Measurements from ENCODE around the gene NSD1. TPM values are rescaled to one million over a fixed set of nuclear protein-coding genes. Genes with fewer than 3 reads are reported as not detected.

The NSD1 gene
- total RNA-seq, 1 experiment from 2014 or later, result 58.8 TPM

DNA sequence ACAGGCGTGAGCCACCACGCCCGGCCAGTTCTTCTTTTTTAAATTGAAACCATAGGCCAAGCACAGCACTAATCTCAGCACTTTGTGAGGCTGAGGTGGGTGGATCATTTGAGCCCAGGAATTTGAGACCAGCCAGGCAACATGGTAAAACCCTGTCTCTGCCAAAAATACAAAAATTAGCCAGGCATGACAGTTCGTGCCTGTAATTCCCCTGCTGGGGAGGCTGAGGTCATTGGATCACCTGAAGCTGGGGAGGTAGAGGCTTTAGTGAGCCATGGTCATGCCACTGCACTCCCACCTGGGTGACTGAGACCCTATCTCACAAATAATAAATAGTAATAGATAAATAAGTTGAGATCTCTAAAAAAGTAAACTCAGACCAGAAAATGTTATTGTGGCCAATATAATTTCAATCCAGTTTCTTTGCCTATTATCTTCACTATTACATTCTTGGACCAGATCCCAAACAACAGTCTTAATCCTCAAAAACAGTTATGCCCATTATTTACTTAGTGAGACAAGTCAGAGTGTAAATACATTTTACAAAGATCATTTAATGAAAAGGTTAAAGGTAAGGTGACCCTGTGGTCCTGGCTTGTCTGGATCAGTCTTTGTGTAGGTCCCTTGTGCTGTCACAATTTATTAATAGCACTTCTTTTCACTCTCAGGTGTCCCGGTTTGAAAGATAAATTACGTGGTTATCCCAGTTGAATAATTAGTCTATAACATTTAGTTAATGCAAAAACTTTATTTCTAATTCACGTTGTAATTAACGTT lies 116.4 kb downstream of the NSD1 start (continued):
- TF ChIP-seq RAD21 (IDR thresholded peaks at IDR 0.05; ENCODE audit: low read depth) (no peak), MAX (IDR thresholded peaks at IDR 0.05) (no peak), CEBPB (IDR thresholded peaks at IDR 0.05; ENCODE audit: low read depth) (no peak), SRF (IDR thresholded peaks at IDR 0.05; ENCODE audit: low read depth) (no peak), POLR2AphosphoS5 (IDR thresholded peaks at IDR 0.05; ENCODE audit: low read depth, low read length) (no peak), POLR2A (IDR thresholded peaks at IDR 0.05; ENCODE audit: borderline replicate concordance, extremely low read depth, insufficient read depth, insufficient read length) (no peak), FOSL1 (IDR thresholded peaks at IDR 0.05; ENCODE audit: low read depth) (no peak), CBX3 (IDR thresholded peaks at IDR 0.05; ENCODE audit: low read depth) (no peak)

GRCh38 chr5:177253252-177253651 lies 119.7 kb downstream of the NSD1 start:
- DNase-seq (ENCODE audit: low read depth, low spot score) (no peak), ATAC-seq (no peak)
- no peak overlapping the region for H3K9ac ChIP-seq (ENCODE audit: low read length)
- H3K27me3 ChIP-seq (ENCODE audit: insufficient read depth, low read length), result no peaks in the 10 kb centered on the region
- no peak overlapping the region for H3K4me3 ChIP-seq (replicated peaks in 1 of 2; ENCODE audit: low read depth in 1 of 2, low read length in 2 of 2)
- BruUV-seq (replicated peaks), result no TSS peak
- peaks cover 0 to 13% of the 10 kb centered on the region in 2 experiments; a peak in 2 of 4 replicates for H3K4me1 ChIP-seq (ENCODE audit: control insufficient read depth in 1 of 2, insufficient read depth in 2 of 2, low read length in 2 of 2)
- no peak overlapping the region for H3K27ac ChIP-seq (ENCODE audit: low read depth, low read length)
- TF ChIP-seq JUND (IDR thresholded peaks at IDR 0.05) (no peak), POLR2A (IDR thresholded peaks at IDR 0.05; ENCODE audit: borderline replicate concordance, extremely low read depth, insufficient read depth, insufficient read length) (no peak), ZBTB33 (IDR thresholded peaks at IDR 0.05; ENCODE audit: extremely low read depth, insufficient replicate concordance, low read length) (no peak), EZH2phosphoT487 (IDR thresholded peaks at IDR 0.05; ENCODE audit: borderline replicate concordance) (no peak), FOSL1 (IDR thresholded peaks at IDR 0.05; ENCODE audit: low read depth) (no peak), CBX3 (IDR thresholded peaks at IDR 0.05; ENCODE audit: low read depth) (no peak), EZH2 (IDR thresholded peaks at IDR 0.05) (no peak), RAD21 (IDR thresholded peaks at IDR 0.05; ENCODE audit: low read depth) (no peak), CEBPB (IDR thresholded peaks at IDR 0.05; ENCODE audit: low read depth) (no peak)
- TF ChIP-seq, protein P1, sequence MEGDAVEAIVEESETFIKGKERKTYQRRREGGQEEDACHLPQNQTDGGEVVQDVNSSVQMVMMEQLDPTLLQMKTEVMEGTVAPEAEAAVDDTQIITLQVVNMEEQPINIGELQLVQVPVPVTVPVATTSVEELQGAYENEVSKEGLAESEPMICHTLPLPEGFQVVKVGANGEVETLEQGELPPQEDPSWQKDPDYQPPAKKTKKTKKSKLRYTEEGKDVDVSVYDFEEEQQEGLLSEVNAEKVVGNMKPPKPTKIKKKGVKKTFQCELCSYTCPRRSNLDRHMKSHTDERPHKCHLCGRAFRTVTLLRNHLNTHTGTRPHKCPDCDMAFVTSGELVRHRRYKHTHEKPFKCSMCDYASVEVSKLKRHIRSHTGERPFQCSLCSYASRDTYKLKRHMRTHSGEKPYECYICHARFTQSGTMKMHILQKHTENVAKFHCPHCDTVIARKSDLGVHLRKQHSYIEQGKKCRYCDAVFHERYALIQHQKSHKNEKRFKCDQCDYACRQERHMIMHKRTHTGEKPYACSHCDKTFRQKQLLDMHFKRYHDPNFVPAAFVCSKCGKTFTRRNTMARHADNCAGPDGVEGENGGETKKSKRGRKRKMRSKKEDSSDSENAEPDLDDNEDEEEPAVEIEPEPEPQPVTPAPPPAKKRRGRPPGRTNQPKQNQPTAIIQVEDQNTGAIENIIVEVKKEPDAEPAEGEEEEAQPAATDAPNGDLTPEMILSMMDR (IDR thresholded peaks at IDR 0.05 in 2 of 3, conservative IDR thresholded peaks at IDR 0.05 in 1 of 3; ENCODE audit: borderline replicate concordance in 1 of 3, insufficient read depth in 1 of 3, low read depth in 2 of 3, low read length in 2 of 3), result no peak
- no peak overlapping the region for H3K4me2 ChIP-seq (ENCODE audit: low read length)
- peaks cover 14% of the 10 kb centered on the region for H3K79me2 ChIP-seq (ENCODE audit: insufficient read depth, low read length)
- ChIA-PET CTCF (no interaction called here), RAD21 (ENCODE audit: low non-redundant PET in 1 of 2, low total read pairs in 2 of 2, uncharacterized antibody in 2 of 2, unreplicated experiment in 2 of 2) (no interaction called here), POLR2A (no interaction called here)
- peaks cover 1 to 27% of the 10 kb centered on the region in 2 experiments; a peak in 3 of 4 replicates for H3K36me3 ChIP-seq (ENCODE audit: control insufficient read depth in 1 of 2, insufficient read depth in 2 of 2, low read length in 2 of 2)
- no peaks in the 10 kb centered on the region for H3K9me3 ChIP-seq (ENCODE audit: control insufficient read depth in 1 of 2, insufficient read depth in 1 of 2, low read depth in 1 of 2, low read length in 2 of 2)
- H4K20me1 ChIP-seq (ENCODE audit: insufficient read depth), result no peaks in the 10 kb centered on the region
- intact Hi-C loops (cut with micrococcal nuclease), result no loop called here
- no peak overlapping the region for H2AFZ ChIP-seq (ENCODE audit: low read depth, low read length, poor library complexity, severe bottlenecking)
- no peaks in the 10 kb centered on the region for H3K9me2 ChIP-seq (ENCODE audit: insufficient read depth)

Measured in HCT116 (cell line).